HS-5 (cell line): Measurements from ENCODE around the gene RIMS4.
A peak's percentile ranks its signal among the peaks of the same experiment; 100 is the strongest.

ENCODE experiments used
- DNase-seq: peaks from one replicate; pipeline ENCODE4 v3.0.0-alpha.2; 2012; ENCODE audit warnings: low read depth

The RIMS4 gene

GRCh38 chr20:44762466-44763140 is 47.7 kb downstream of the RIMS4 start:
- DNase-seq: no peak

DNA sequence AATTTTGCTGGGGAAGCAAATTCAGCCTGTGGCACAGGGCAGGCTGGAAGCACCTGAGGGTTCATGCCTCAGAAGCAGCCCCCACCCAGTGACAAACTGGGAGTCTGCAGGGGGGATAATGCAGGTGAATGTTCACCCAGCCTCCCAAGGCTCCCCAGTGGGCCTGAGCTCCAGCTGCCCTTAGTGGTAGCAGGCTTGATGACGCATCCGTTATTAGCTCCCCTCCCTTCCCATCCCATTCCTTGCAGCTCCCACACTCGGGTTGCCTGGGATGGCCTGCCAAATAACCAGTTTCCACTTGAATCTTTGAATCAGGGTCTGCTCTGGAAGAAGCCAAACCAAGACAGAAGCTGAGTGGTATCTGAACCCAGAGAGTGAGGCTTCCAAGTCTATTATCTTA is 48.9 kb downstream of the RIMS4 start:
- DNase-seq: no peak

DNA sequence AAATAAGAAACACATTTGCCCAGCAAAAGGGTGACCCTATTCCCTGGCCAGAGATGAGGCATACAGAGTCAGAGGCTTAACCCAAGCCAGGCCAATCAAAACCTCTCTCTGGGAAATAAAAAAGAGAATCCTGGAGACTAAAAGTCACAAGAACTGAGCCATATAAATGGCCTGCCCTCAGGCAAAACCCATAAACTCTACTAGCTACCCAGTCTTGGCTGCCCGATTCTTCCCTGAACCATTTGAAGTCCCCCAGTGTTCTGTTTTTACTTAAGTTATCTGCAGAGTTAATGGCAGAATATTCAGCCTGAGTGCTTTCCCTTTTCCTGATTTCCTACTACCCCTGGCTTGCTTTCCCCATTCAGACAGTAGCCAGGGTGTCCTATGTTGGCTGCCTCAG is 50.8 kb downstream of the RIMS4 start:
- DNase-seq: no peak

DNA sequence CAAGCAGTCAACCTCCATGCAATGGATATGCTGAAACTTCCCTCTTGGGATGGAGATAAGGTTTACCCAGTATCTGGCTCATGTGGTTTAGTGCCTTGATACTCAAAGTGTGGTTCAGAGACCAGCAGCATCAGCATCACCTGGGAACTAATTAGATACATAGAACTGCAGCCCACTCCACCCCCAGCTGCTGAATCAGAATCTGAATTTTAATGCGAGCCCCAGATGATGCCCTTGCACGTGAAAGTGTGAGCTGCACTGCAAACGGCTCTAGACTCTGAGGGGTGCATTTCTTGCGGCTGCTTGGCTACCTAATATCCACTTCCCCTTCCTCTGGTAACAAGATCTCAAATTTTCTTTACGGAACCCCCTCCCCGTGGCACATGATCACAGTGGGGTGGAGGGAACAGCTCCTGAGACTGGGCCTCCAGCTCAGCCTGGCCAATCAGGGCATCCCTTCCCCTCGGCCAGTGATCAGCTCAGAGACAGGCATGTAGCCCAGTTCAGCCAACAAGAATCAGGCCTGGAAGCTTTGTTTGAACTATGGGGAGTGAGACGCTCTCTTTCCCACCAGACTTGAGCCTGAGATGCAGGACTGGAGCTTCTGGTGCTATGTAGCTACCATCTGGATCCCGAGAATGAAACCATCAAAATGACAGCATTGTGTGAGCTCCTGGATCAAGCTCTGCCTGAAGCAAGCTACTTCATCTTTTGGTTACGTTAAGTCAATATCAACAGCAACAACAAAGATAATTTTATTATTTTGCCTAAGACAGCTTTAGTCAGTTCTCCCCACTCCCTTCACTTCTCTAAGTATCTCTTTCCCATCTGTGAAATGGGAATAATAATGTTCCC is 51.9 kb downstream of the RIMS4 start:
- DNase-seq: no peak

GRCh38 chr20:44756956-44757355 is 53.4 kb downstream of the RIMS4 start:
- DNase-seq: no peak

GRCh38 chr20:44756011-44756688 is 54.2 kb downstream of the RIMS4 start:
- DNase-seq: no peak

- DNase-seq: no peak
These were observed 55.8 kb downstream of the RIMS4 start for GRCh38 chr20:44754554-44754953.

DNA sequence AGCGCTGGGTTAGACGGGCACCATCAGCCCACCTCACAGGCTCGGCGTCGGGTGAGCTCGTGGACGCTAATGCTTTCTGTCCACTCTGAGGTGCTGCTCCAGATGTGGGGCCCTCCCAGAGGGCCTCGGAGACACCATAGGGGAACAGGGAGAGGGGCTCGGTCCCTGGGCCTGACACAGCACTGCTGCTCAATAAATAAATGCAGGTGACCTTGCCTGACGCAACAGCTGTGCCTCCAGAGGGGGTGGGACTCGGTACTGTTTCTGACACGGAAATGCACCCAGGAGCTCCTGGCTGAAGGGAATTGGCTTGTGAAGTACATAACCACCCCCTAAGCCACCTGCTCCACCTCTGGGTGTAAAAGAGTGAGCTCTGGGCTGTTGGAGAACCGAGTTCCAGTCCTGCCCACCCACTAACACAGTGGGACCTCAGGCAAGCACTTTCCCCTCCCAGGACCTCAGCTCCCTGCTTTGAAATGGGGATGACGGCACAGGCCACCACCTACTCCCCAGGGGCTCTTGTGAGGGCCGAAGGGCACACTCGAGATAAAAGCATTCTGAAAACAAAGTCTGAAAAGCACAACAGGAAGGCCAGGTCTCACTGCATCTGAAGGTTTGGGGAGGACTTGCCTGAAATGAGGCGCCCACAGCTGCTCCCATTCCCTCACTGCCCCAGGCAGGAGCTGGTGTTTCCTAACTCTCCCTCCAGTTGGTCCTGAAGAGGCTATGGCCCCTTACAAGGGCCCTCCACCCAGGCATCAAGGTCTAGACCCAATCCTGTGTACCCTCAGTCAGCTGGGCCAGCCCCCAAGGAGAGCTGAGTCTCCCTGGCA is 58.0 kb downstream of the RIMS4 start:
- no peak for DNase-seq

- no peak for DNase-seq
These were observed 60.1 kb downstream of the RIMS4 start for GRCh38 chr20:44750081-44750805.

GRCh38 chr20:44748005-44748370 is 62.4 kb downstream of the RIMS4 start:
- no peak for DNase-seq

GRCh38 chr20:44747166-44748004 is 63.0 kb downstream of the RIMS4 start:
- DNase-seq: peak; percentile 65

DNA sequence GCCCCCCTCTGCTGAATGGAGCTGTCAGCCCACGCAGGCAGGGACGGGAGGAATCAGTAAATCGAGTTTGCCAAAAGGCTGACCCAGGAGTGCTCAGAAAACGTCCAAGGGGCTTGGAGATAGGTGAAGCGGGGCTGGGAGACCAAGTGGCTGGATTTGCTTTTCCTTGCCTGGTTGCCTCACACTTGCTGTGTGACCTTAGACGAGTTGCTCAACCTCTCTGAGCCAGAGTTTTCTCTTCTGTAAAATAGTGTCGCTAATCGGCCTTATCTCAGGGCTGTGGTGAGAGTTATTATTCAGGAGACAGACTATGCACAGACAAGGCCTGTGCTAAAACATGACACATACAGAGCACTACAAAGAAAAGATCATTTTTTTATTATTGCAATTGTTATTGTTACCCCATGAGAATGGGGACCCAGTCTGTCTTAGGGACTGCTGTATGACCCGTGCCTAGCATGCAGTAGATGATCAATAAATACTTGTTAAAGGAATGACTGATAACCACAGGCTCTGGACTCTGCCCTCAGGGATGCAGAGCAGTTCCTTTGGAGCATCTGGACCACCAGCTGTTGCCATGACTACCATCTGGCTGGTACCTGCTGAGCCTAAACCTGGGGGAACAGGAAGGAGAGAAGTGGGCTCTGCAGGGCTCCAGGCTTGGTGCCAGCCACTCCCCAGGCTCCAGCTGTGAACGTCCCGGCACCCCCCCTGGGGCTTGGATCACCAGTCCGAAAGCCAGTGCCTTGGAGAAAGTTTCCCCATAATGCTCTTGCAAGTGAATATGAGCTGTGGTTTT is 63.8 kb downstream of the RIMS4 start:
- no peak for DNase-seq

DNA sequence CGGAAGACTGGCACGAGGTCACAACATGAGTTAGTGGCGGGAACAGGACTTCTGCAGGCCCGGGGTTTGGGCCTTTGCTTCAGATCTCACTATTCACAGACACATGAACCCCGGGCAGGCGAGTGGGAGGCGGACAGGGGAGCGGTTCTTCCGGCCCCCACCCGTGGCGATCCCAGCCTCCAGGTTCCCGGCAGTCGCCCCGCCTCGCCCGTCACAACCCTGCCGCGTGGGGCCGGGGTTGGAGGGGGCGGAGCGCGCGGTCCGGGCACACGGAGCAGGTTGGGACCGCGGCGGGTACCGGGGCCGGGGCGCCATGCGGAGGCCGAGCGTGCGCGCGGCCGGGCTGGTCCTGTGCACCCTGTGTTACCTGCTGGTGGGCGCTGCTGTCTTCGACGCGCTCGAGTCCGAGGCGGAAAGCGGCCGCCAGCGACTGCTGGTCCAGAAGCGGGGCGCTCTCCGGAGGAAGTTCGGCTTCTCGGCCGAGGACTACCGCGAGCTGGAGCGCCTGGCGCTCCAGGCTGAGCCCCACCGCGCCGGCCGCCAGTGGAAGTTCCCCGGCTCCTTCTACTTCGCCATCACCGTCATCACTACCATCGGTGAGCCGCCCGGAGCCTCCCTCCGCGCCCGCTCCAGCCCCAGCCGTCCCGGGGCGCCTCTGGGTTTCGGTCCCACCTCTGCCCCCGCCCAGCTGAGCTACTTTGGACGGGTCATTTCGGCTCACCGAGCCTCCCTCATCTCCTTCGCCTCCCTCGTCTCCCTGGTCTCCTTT is 64.6 kb downstream of the RIMS4 start, which contains the start of gene KCNK15:
Gene KCNK15 (plus strand): TSS at position 268 of the 769 bp plus-strand sequence. CDS start 46 bp downstream, at position 314.
- DNase-seq: no peak

- DNase-seq: no peak
These were observed 65.2 kb downstream of the RIMS4 start for GRCh38 chr20:44745122-44745597.

- DNase-seq: no peak
These were observed 66.3 kb downstream of the RIMS4 start for GRCh38 chr20:44743916-44744655.

- no peak for DNase-seq
These were observed 67.2 kb downstream of the RIMS4 start for GRCh38 chr20:44743080-44743701.

- no peak for DNase-seq
These were observed 67.9 kb downstream of the RIMS4 start for GRCh38 chr20:44742304-44743079.
